Breast epithelium (tissue), 3 donors: ENCODE measurements around the gene SEPSECS.

Experiments
- POLR2A ChIP-seq: fragments of 450-650 bp; IDR thresholded peaks from one replicate; pipeline ENCODE4 v1.6.1; 2016; ENCODE audit warnings: antibody characterized with exemption, mild to moderate bottlenecking, moderate library complexity
- POLR2AphosphoS5 ChIP-seq, 3 donors: sonication (generic); formaldehyde crosslinking; IDR thresholded peaks; one replicate each; pipeline ENCODE4 v1.6.1; 2017; ENCODE audit warnings: antibody characterized with exemption in 3 of 3
- TF ChIP-seq, protein P1 (sequence below), 3 donors: fragments of 450-650 bp; IDR thresholded peaks; one replicate each; pipeline ENCODE4 v1.5.1; 2016 to 2017; ENCODE audit warnings: antibody characterized with exemption in 3 of 3, mild to moderate bottlenecking in 3 of 3, moderate library complexity in 3 of 3

- TF ChIP-seq, protein P1, sequence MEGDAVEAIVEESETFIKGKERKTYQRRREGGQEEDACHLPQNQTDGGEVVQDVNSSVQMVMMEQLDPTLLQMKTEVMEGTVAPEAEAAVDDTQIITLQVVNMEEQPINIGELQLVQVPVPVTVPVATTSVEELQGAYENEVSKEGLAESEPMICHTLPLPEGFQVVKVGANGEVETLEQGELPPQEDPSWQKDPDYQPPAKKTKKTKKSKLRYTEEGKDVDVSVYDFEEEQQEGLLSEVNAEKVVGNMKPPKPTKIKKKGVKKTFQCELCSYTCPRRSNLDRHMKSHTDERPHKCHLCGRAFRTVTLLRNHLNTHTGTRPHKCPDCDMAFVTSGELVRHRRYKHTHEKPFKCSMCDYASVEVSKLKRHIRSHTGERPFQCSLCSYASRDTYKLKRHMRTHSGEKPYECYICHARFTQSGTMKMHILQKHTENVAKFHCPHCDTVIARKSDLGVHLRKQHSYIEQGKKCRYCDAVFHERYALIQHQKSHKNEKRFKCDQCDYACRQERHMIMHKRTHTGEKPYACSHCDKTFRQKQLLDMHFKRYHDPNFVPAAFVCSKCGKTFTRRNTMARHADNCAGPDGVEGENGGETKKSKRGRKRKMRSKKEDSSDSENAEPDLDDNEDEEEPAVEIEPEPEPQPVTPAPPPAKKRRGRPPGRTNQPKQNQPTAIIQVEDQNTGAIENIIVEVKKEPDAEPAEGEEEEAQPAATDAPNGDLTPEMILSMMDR (IDR thresholded peaks at IDR 0.05), result no peak
- TF ChIP-seq POLR2AphosphoS5 (IDR thresholded peaks at IDR 0.05) (no peak), POLR2A (no peak)
These were observed 50.7 kb downstream of the SEPSECS start for GRCh38 chr4:25109511-25109910.
